GM19023 (cell line): ENCODE results near the gene FAM9B.
"Not testable (repeated sequence)": the region's sequence is repeated elsewhere in the genome, so short reads cannot be mapped to it uniquely, and the experiment has no call there.

ENCODE experiments used
- ATAC-seq: cut with Tn5 transposase; IDR thresholded peaks from one replicate; pipeline ENCODE4 v1.9.1; 2021; ENCODE audit warnings: mild to moderate bottlenecking, moderate library complexity; ENCODE audit not compliant: unreplicated experiment

The FAM9B gene

DNA sequence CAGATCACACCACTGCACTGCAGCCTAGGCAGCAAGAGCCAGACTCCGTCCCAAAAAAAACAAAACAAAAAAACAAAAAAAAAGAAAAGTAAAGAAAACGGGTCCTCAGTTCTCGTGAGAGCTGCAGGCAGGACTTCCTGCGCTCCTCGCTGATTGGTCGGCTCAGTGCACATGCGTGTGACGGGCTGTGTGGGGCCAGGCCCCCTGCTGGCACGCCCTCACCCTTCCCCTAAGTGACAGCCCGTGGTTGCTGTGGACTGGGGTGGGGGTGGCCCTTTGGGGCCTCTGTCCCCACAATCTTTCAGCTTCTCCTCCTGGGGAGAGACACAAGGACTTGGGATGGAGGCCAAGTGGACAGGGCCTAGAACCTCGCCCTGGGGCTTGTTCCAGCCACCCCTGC lies at the start of gene FAM9B:
TSS of gene FAM9B (minus strand) at position 139 of the 400 bp plus-strand sequence. CDS start 1,141 bp downstream, outside the sequence.
- no peak for ATAC-seq

DNA sequence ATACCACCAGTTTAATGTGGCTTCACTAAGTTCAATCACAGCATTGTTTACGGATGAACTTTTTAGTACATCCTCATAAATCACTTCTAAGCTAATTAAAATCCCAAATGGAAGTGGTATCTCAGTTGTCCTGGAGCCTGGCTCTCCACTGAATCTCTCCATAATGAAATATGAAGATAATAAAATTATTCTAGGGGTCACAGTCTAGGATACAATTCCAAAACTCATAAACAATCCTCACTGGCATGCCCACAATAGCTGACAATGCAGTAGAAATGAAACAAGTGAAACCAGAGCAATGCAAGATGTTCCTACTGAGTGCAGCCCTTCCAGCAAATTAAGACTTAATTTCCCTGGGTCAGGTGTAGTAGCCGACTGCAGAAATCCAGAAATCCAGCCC lies 47.3 kb upstream of the FAM9B start:
- ATAC-seq = no peak

DNA sequence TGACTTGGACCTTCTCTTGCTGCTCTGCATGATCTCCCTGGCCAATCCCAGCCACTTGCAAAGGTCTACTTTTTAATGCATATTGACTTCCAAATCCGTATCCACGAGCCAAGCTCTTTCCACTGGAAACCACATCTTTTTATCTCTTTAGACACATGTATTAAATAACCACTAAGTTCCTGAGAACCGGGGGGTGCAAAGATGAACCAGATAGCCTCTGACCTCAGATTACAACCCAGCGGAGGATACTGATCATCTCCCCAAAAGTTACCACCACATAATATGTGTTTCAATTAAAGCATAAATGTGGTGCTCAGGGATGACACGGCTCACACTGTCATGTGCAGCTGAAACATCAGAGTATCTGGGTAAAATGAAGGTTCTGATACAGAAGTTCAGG lies 40.4 kb upstream of the FAM9B start:
- no peak for ATAC-seq

DNA sequence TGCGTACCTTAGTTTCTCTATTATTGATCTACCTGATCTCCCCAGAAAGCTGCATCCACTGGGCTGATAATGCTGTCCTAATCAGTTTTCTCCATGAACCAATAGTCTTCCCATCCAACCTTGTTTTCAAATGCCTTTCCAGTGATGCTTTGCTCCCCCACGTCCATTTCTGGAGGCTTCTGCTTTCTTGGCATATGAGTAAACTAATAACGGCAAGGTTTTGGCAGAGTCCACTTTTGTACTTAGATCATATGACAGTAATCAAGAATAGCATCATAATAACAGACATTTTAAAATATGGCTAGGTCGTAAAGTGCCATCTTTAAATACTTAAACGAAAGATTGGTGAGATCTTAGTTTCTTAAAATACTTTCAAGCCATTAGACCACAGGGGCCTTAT lies 38.4 kb upstream of the FAM9B start:
- ATAC-seq = no peak

DNA sequence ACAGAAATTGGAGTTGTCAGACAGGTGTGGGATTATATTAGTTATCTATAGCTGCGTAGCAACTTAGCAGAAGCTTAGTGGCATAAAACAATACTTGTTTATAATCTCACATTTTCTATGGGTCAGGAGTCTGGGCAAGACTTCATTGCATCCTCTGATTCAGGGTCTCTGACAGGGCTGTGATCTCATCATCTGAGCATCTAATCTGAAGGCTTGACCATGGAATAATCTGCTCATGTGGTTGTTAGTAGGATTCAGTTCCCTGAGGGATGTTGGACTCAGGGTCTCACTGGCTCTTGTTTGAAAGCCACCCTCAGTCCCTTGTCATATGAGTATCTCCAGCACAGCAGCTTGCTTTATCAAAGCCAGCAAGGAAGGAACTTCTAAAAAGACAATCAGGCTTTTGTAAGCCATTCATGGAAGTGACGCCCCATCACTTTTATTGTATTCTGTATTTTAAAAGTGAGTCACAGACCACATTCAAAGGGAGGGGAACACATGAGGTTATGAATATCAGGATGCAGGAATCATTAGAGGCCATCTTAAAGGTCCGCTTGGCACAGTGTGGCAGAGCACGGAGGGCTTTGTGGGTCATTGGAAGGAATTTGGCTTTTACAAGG lies 37.2 kb upstream of the FAM9B start:
- no peak for ATAC-seq

DNA sequence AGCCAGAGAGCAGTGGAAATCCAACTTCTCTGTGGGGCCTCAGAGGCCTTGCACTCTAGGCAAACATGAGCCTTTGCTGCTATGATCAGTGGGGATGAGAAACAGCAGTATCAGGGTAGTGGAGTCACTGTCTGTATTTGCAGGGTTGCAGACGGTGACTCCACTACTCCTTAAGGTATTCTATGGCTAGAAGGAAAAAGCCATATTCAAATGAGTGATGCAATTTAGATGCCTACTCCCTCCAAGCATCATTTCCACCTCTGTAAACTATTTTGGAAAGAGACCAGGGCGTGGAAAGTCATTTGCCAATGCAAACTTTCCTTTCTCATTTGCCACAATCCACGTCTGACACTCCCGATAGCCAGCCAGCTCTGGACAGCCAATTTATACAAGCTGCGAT lies 35.6 kb upstream of the FAM9B start:
- ATAC-seq = no peak

DNA sequence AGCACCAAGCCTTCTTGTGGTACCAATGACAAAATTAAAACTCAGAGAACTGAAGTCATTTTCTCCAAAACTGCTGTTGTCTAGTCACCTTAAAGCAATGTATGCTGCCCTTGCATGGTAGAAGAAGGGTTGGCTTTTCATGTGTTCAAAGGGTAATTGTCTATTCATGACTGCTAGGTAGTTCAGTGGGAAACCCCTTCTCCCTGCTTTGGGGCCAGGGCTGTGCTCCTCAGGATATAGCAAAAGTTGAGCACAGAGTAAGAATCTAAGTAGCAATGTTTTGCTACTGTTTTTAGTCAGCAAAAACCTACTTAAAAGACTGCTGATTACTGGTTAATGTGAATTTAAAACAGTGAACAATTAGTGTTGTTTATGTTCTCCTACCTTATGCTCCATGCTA lies 30.8 kb upstream of the FAM9B start:
- ATAC-seq = no peak

DNA sequence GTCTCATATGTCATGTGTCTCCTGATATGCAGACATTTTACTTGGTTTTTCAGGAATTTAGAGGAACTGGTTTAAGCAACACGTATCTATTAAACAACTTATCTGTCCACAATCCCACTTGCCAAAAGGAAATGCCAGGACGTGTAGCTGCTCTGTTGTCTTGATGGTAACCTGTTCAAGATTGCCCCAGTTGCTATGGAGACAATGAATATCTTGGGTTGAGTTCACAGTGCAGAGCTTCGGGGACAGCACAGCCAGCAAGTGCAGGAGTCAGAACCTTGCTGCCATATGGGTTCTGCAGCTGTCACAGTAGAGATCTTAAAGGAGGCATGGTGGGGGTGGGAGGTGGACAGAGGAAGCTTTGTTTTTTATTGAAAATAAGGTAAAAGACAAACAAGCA lies 28.7 kb upstream of the FAM9B start:
- ATAC-seq = no peak

DNA sequence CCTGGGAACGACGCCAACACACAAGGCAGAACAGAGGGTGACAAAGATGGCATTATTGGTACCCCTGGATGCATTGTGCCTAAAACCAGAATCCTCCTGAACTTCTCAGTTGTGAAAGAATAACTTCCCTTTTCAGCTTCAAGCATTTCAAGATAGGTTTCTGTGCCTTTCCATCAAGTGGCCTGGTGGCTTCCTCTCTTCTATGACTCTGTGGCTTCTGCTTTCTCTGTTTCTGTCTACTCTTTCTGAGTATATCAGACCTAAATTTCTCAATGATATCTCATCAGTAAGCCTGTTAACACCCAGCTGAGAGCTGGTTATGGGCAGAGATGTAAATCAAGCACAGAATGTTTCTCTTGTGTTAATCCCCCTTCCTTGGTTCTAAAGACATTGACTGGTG lies 21.4 kb upstream of the FAM9B start:
- no peak for ATAC-seq

DNA sequence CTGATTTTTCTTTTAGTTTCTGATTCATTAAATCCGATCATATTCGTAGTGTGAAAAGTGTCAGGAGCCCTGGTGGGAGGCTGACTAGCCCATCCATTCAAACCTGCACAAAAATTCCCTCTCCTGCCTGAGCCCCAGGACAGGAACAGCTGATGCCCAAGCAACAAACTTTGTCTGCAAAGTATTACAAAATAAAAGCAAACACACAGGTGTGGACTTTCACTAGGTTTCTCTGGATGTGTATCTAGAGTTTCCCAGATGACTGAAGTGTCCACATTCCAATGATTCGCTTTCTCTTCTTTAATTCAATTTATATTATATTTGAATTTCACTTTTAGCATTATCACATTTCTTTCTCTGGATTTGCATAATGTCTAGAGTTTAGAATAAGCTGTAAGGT lies 18.2 kb upstream of the FAM9B start:
- ATAC-seq = no peak

DNA sequence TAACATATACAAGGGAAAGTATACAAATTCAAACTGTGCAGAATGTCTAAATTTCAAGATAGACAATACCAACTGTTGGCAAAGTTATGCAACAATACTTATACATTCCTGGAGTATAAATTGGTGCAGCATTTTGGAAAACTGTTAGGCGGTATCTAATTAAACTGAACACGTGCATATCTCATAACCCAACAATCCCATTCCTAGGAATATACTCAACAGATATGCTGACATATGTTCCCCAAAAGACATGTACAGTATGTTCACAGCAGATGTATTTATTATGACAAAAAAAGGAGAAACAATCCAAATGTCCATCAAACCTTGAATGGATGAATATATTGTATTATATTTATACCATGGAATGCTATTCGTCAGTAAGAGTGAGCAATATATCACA lies 16.4 kb upstream of the FAM9B start:
- no peak for ATAC-seq

DNA sequence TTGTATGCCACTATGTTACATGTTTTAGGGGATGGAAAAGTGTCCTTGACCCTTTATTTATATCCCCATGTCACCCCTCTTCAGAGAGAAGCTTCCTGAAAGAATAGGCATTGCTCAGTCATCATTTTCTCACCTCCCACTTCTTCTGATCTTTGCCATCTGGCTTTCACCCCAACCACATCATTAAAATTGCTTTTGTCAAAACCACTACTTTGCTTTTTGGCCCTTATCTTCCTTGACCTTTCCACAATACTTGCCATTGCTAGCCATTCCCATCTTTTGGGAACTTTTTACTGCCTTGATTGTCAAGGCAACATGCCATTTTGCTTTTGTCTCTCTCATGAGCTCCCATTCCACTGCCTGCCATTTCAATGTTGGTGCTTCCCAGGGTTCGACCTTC lies 14.9 kb upstream of the FAM9B start:
- no peak for ATAC-seq

DNA sequence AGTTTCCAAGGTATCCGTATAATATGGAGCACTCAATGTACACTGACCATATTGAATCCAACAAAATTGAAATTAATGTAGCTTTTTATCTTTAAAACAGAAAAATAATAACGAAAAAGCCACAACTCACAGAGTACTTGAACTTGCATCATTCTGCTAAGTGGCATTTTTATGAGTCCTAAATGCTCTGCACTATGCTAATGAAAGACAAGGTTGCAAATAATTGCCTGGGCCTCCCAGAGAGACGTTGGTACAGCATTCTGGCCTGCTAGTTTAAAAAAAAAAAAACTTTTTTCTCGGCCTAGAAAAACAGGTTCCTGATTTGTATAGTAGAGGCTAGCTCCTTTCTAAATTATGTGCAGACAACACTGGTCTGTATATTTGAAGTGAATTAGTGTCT lies 4.3 kb upstream of the FAM9B start:
- ATAC-seq = no peak

DNA sequence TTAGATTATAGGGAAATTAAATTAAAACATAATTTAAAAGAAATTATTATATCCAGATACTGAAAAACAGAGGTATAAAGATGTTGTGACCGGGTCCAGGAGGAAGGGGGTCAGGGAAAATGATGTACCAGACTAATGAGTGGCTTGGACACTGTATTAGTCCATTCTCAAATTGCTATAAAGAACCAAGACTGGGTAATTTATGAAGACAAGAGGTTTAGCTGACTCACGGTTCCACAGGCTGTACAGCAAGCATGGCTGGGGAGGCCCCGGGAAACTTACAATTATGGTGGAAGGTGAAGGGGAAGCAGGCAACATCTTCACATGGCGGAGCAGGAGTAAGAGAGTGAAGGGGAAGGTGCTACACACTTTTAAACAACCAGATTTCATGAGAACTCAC lies 3.4 kb upstream of the FAM9B start:
- no peak for ATAC-seq

DNA sequence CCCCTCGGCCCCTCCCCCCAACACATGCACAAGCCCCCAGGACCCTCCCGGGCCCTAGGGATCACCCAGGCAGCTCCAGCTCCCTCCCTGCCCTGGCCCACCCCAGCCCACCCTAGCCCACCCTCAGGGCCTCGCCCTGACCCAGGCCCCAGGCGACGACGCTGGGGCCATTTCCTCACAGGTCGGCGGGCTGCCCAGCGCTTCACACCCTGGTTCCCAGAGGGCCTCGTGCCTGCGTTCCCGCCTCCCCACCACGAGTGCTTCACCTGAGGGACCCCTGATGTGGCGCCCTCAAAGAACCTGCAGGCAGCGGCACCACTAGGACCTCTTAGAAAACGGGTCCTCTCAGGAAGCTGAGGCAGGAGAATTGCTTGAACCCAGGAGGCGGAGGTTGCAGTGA lies 341 bp downstream of the FAM9B start:
- no peak for ATAC-seq

DNA sequence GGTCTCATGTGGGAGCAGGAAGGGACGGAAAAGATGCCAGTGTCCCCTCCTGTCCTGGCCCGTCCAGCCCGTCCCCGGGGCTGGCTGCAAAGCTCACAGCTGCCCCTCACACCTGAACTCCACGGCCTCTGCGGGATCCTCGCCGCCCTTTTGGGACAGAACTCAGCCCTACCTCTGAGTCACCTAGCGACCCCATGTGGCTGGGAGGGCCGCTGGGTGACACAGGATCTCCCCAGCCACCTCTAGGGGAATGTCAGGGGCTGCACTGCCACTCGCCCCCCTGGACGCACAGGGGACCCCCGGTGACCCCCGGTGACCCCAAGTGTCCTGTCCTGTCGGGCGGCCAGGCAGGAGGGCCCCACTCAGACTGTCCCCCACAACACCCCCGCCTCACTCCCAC lies 748 bp downstream of the FAM9B start:
- no peak for ATAC-seq

DNA sequence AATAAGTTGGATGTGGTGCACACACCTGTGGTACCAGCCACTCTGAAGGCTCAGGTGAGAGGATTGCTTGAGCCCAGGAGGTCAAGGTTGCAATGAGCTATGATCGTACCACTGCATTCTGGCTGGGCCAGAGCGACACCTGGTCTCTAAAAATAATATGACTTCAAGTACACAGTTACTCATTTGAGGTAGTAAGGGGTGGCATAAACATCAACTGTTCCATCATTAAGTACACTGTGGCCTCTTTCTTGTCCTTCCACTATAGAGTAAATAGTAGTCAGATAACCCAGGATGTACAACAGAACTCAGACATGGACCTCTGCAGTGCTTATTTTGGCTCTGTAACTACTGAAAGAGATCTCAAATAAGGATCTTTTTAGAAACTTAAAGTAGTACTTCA lies 10.6 kb downstream of the FAM9B start:
- no peak for ATAC-seq

DNA sequence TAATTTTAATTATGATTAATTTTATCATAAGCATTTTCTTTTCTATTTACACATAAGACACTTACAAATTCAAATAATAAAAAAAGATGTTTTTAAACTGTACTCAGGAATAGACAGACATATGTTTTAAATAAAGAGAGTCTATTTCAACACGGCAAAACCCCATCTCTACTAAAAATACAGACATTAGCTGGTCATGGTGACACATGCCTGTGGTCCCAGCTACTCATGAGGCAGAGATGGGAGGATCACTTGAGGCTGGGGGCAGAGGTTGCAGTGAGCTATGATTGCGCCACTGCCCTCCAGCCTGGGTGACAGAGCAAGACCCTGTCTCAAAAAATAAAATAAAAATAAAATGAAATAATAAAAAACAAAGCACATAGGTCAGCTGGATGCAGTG lies 14.8 kb downstream of the FAM9B start:
- ATAC-seq = no peak

DNA sequence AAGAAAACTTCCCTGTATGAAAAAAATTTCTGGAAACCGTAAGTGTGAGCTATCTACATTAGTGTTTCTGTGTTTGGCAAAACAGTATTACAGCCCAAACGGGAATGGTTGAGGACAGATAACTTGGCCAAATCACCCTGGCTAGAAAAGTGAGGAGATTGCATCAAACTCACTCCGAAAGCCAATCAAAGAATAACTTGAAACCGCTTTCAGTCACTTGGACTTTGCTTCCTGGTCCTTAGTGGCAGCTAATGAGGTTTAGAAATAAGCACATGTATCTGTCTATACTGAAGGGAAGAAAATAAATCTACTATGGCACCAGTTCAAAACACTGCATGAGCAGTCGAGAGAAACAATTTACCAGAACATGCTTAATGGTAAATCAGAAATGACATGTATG lies 15.6 kb downstream of the FAM9B start:
- ATAC-seq = not testable (repeated sequence)

DNA sequence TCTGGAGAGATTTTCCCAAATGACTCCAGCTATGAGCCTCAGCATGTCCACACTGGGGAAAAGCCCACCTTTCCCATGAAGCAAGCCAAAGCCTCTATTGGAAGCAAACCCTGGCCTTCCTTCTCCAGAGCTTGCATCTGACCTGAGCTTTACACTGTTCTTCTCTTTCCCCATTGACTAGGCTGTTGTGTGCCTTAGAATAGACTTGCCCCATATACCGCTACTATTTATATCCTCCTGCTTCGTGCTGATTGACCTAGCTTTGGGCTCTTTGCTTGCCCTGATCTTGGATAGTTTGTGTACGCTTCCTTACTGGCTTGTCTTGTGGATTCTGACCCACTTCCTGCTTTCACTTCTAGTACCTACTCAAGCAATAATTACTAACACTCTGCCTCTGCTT lies 30.9 kb downstream of the FAM9B start:
- no peak for ATAC-seq

DNA sequence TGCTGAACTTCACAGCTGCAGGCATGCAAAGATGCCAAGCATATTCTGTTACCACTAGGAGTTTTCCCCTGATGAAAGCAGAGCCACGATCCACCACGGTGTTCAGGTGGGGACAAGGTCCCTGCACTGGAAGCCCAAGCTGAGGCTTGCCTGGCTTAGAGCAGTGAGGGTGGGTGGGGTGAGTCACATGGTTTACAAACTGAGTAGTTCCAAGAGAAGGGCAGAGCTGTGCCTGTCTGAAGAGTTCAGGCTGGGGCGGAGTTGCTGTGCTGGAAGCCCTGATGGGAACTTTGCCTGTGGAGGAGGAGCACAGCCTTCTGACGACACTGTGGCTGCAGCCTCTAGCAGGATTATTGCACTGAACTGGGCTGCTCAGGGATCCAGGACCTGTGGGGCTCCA lies 45.5 kb downstream of the FAM9B start:
- ATAC-seq = no peak

DNA sequence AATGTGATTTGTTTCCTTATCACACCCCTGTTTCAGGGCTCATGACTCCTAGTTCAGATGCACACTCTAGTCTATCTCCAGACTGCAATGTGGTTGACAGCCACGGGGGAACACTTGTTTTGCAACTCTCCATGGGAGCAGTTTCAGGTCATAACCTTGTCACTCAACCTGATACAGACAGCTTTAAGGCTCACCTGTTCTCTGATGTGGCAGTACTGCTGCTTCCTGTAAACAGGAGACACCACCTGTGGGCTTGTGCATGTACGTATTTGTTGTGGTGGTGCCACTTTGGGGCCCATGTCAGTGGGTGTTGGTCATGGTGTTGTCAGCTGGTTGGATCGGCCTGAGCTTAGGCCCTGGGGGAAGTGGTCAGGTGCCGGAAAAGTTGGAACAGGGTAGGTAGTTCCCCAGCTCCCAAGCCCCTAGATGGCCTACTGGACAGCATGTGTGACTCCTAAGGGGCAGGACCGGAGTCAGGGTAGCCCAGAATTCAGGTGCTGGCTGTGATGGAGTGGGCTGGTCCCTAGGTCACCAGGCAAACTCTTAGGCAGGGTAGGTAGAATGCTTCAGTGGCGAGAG lies 46.2 kb downstream of the FAM9B start:
- ATAC-seq = no peak

DNA sequence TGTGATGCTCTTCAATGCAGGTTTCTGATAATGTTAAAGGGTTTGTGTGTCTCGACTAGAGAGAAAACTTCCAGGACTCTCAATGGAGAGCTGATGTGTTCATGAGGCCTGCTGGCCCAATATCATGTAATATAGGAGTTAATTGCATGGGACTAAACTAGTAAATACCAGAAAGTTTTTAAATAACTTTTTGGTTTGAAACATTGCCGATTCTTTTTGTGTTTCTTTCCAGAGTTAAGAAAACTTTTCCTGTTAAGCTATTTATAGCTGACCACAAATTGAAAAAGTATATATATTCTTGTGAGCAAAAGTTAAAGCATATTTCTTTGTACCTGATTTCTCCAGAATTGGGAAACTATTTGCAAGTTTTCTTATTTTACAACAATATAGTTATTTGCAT lies 49.7 kb downstream of the FAM9B start:
- ATAC-seq = no peak
